HepG2 (cell line): ENCODE measurements around the gene TRIO. TPM values are rescaled to one million over a fixed set of nuclear protein-coding genes. Genes with fewer than 3 reads are reported as not detected.

Source experiments
- ATAC-seq: fragments of 200-7000 bp; cut with Tn5 transposase; 3 replicates; pipeline ENCODE4 v1.9.1; 2020; ENCODE audit warnings: mild to moderate bottlenecking, moderate library complexity
- BruUV-seq: library from RNA; stranded (reverse); fragments of 400-500 nt; replicated peaks from 2 replicates; lab custom pipeline; 2021; lab: Mats Ljungman, UMichigan
- CTCF ChIA-PET: fragments of 300-600 bp; formaldehyde crosslinking; extraction: SDS; loops from one replicate; lab custom pipeline; 2021; ENCODE audit warnings: low total read pairs, inconsistent platforms, low intra/inter-chr PET ratio; lab: Yijun Ruan, JAX
- POLR2A ChIA-PET: fragments of 350-600 bp; sonication (Branson Sonifier 250); formaldehyde crosslinking; loops from one replicate; lab custom pipeline; 2020; ENCODE audit warnings: antibody characterized with exemption, inconsistent platforms; lab: Yijun Ruan, JAX
- DNase-seq: peaks from one replicate; pipeline ENCODE4 v3.0.0-alpha.2; 2015; ENCODE audit warnings: low spot score
- FAIRE-seq: peaks from 3 replicates; lab custom pipeline; 2011; peaks lifted over from hg19 to GRCh38; lab: Jason Lieb, UNC
- H2AFZ ChIP-seq: one replicate; pipeline ENCODE4 v1.6.1; 2011; ENCODE audit warnings: low read length, inconsistent platforms
- H3K27ac ChIP-seq: fragments of 300-600 bp; 3 replicates; pipeline ENCODE4 v1.8.0; 2011; ENCODE audit warnings: mixed run types, mild to moderate bottlenecking, mixed read lengths, low read length, inconsistent platforms; ENCODE audit not compliant: insufficient read depth; ENCODE audit errors: extremely low read length
- H3K27me3 ChIP-seq, 2 experiments: fragments of 200-600 bp in 1 of 2; 2 replicates in 1 of 2; 3 replicates in 1 of 2; pipeline versions ENCODE4 v1.6.0 to v1.8.0; 2011; ENCODE audit warnings: low read length in 2 of 2, mild to moderate bottlenecking in 2 of 2, moderate library complexity in 2 of 2, inconsistent platforms in 1 of 2; ENCODE audit not compliant: insufficient read depth in 2 of 2, control insufficient read depth in 1 of 2
- H3K36me3 ChIP-seq, 2 experiments: fragments of 200-600 bp in 1 of 2; replicated peaks in 1 of 2; 2 replicates in 1 of 2; 3 replicates in 1 of 2; pipeline versions ENCODE4 v1.5.1 to v1.8.0; 2011; ENCODE audit warnings: low read length in 2 of 2, inconsistent platforms in 1 of 2; ENCODE audit not compliant: insufficient read depth in 2 of 2, control insufficient read depth in 1 of 2
- H3K4me1 ChIP-seq: 2 replicates; pipeline ENCODE4 v1.5.1; 2012; ENCODE audit warnings: low read length, inconsistent platforms; ENCODE audit not compliant: insufficient read depth
- H3K4me2 ChIP-seq: 2 replicates; pipeline ENCODE4 v1.6.0; 2011; ENCODE audit warnings: low read depth, low read length, inconsistent platforms
- H3K4me3 ChIP-seq, 3 experiments: fragments of 200-600 bp in 1 of 3; sonication (generic), shearing (Covaris generic) in 1 of 3; replicated peaks in 1 of 3; 2 replicates each; pipeline ENCODE4 v1.5.1; 2011 to 2016; ENCODE audit warnings: low read length in 3 of 3, inconsistent platforms in 2 of 3, low read depth in 2 of 3, mild to moderate bottlenecking in 2 of 3, control low read depth in 1 of 3, mixed read lengths in 1 of 3; ENCODE audit not compliant: insufficient read depth in 1 of 3
- H3K79me2 ChIP-seq: one replicate; pipeline ENCODE4 v1.6.1; 2011; ENCODE audit warnings: low read length, inconsistent platforms; ENCODE audit not compliant: insufficient read depth
- H3K9ac ChIP-seq: 2 replicates; pipeline ENCODE4 v1.6.0; 2011; ENCODE audit warnings: mild to moderate bottlenecking, low read depth, low read length, inconsistent platforms; ENCODE audit not compliant: insufficient read depth
- H3K9me3 ChIP-seq: 2 replicates; pipeline ENCODE4 v1.5.1; 2012; ENCODE audit warnings: mild to moderate bottlenecking, low read length
- H4K20me1 ChIP-seq: 2 replicates; pipeline ENCODE4 v1.6.0; 2011; ENCODE audit warnings: inconsistent platforms, mild to moderate bottlenecking, low read length, moderate library complexity; ENCODE audit not compliant: insufficient read depth
- IRX3 ChIP-seq: sonication (generic); formaldehyde crosslinking; IDR thresholded peaks from 2 replicates; pipeline ENCODE4 v1.8.1; 2023; ENCODE audit warnings: mild to moderate bottlenecking, low read depth, missing genetic modification reagents, borderline replicate concordance
- ZFP41 ChIP-seq: sonication (generic); formaldehyde crosslinking; IDR thresholded peaks from 2 replicates; pipeline ENCODE4 v1.4.0; 2020; ENCODE audit warnings: mild to moderate bottlenecking, missing genetic modification reagents, borderline replicate concordance
- ZFP91 ChIP-seq: sonication (generic); formaldehyde crosslinking; IDR thresholded peaks from 2 replicates; pipeline ENCODE4 v1.9.0; 2022; ENCODE audit warnings: missing genetic modification reagents, mild to moderate bottlenecking, borderline replicate concordance
- ZNF574 ChIP-seq: sonication (generic); formaldehyde crosslinking; IDR thresholded peaks from 2 replicates; pipeline ENCODE4 v1.4.0; 2020; ENCODE audit warnings: missing genetic modification reagents
- WGBS: methylation state at CpG from one replicate; pipeline ENCODE4 v1.1.6; 2017; ENCODE audit warnings: low lambda C conversion rate; 5-methylcytosine and 5-hydroxymethylcytosine counted together
- in situ Hi-C: cut with HindIII; loops from 2 replicates; pipeline ENCODE4 v1.10.0; 2017; ENCODE audit warnings: low pct_unique_long_range_greater_than_20kb; ENCODE audit not compliant: extremely low pct_ligation_motif_present
- intact Hi-C: fragments of 100-400 bp; cut with micrococcal nuclease; formaldehyde crosslinking; loops from one replicate; pipeline ENCODE4 v1.10.0; 2022; ENCODE audit not compliant: unreplicated experiment
- polyA plus RNA-seq, 8 experiments: library from polyadenylated mRNA; depleted of rRNA in 3 of 8; stranded (reverse) in 7 of 8; unstranded in 1 of 8; fragments of >200 nt; fragmentation: Illumina TruSeq in 4 of 8; extraction: Trizol in 4 of 8; gene quantifications; 2 replicates each; pipeline versions ENCODE4 v1.2.1 to v1.2.3, GENCODE V29; 2011 to 2016; ENCODE audit warnings: low read depth in 4 of 8, missing spikeins in 1 of 8, mixed read lengths in 1 of 8; ENCODE audit not compliant: insufficient read depth in 1 of 8
- total RNA-seq, 5 experiments: library from RNA; depleted of rRNA; stranded (reverse); fragments of >200 nt; fragmentation: Illumina TruSeq; extraction: Trizol; gene quantifications; 2 replicates each; pipeline ENCODE4 v1.2.3, GENCODE V29; 2016; ENCODE audit warnings: low read depth in 1 of 5

Gene TRIO
- total and polyA plus RNA-seq, 2 of the 13 experiments (the other 11 are each of a cell fraction or from before 2014, with no cell fraction given), result 45.2 to 45.9 TPM

GRCh38 chr5:14417276-14417730, 274.2 kb downstream of the TRIO start (continued):
- no peak for TF ChIP-seq ZFP41

- ATAC-seq (no peak), FAIRE-seq (no peak), DNase-seq (no peak)
- intact Hi-C loops, result no loop called here
- Histone ChIP-seq H3K36me3 (peaks cover 28 to 70% of the 10 kb centered on the region in 2 experiments; a peak in 4 of 5 replicates), H3K27me3 (no peaks in the 10 kb centered on the region), H3K27ac (no peak overlapping the region), H3K9me3 (no peaks in the 10 kb centered on the region), H3K4me2 (no peak overlapping the region), H4K20me1 (no peaks in the 10 kb centered on the region), H3K79me2 (no peaks in the 10 kb centered on the region), H3K9ac (no peak overlapping the region), H2AFZ (no peak overlapping the region), H3K4me1 (no peaks in the 10 kb centered on the region), H3K4me3 (no peak overlapping the region)
- in situ Hi-C loops, result no loop called here
- TF ChIP-seq IRX3 (CRISPR knock-in tag), result no peak
- no peak for TF ChIP-seq ZNF574 (CRISPR knock-in tag)
- TF ChIP-seq ZFP91 (CRISPR knock-in tag), result no peak
- BruUV-seq, result no TSS peak
- ChIA-PET POLR2A (no interaction called here), CTCF (no interaction called here)
- WGBS, result 96% methylated on average over 17 of the region's 17 CpGs
These were observed 274.9 kb downstream of the TRIO start for GRCh38 chr5:14417792-14418765.
